HG02943 (cell line): Measurements from ENCODE around the gene URI1.
A peak's percentile ranks its signal among the peaks of the same experiment; 100 is the strongest.
"Not testable (repeated sequence)": the region's sequence is repeated elsewhere in the genome, so short reads cannot be mapped to it uniquely, and the experiment has no call there.

Source experiments
- ATAC-seq: cut with Tn5 transposase; IDR thresholded peaks from one replicate; pipeline ENCODE4 v1.9.1; 2021; ENCODE audit warnings: mild to moderate bottlenecking, low read depth, moderate library complexity; ENCODE audit not compliant: unreplicated experiment

The URI1 gene

GRCh38 chr19:29941828-29942403 is at the start of gene URI1:
Gene URI1 (plus strand): TSS chr19:29942239. CDS start chr19:29942548, 309 bp downstream.
- ATAC-seq: peak; percentile 83

GRCh38 chr19:29893606-29894284 is 48.3 kb upstream of the URI1 start:
- no peak for ATAC-seq

- ATAC-seq: no peak
Observed at GRCh38 chr19:29896802-29897201, 45.2 kb upstream of the URI1 start.

- no peak for ATAC-seq
Observed at GRCh38 chr19:29897466-29897865, 44.6 kb upstream of the URI1 start.

- ATAC-seq: no peak
Observed at GRCh38 chr19:29904017-29904416, 38.0 kb upstream of the URI1 start.

GRCh38 chr19:29908963-29909944 is 32.8 kb upstream of the URI1 start:
- no peak for ATAC-seq

GRCh38 chr19:29914933-29915332 is 27.1 kb upstream of the URI1 start:
- no peak for ATAC-seq

GRCh38 chr19:29915832-29916231 is 26.2 kb upstream of the URI1 start:
- ATAC-seq: not testable (repeated sequence)

GRCh38 chr19:29917911-29918310 is 24.1 kb upstream of the URI1 start:
- ATAC-seq: no peak

- no peak for ATAC-seq
Observed at GRCh38 chr19:29918891-29919290, 23.1 kb upstream of the URI1 start.

- no peak for ATAC-seq
Observed at GRCh38 chr19:29922972-29923371, 19.1 kb upstream of the URI1 start.

- ATAC-seq: no peak
Observed at GRCh38 chr19:29923653-29924052, 18.4 kb upstream of the URI1 start.

GRCh38 chr19:29926031-29926430 is 16.0 kb upstream of the URI1 start:
- no peak for ATAC-seq

- no peak for ATAC-seq
Observed at GRCh38 chr19:29926801-29927200, 15.2 kb upstream of the URI1 start.

GRCh38 chr19:29927944-29928625 is 14.0 kb upstream of the URI1 start:
- ATAC-seq: no peak

- peak; percentile 78 for ATAC-seq
Observed at GRCh38 chr19:29928831-29929230, 13.2 kb upstream of the URI1 start.

GRCh38 chr19:29934257-29934656 is 7.8 kb upstream of the URI1 start:
- no peak for ATAC-seq

- no peak for ATAC-seq
Observed at GRCh38 chr19:29934781-29935180, 7.3 kb upstream of the URI1 start.

- ATAC-seq: no peak
Observed at GRCh38 chr19:29936409-29936808, 5.6 kb upstream of the URI1 start.

GRCh38 chr19:29939628-29940027 is 2.4 kb upstream of the URI1 start:
- ATAC-seq: no peak
